NCI-H1694 (cell line): ENCODE data around the gene PCP2.
"Not testable (repeated sequence)": the region's sequence is repeated elsewhere in the genome, so short reads cannot be mapped to it uniquely, and the experiment has no call there.

Source experiments
- DNase-seq: peaks from one replicate; lab custom pipeline; 2025; lab: John Stamatoyannopoulos, UW

Gene PCP2

DNA sequence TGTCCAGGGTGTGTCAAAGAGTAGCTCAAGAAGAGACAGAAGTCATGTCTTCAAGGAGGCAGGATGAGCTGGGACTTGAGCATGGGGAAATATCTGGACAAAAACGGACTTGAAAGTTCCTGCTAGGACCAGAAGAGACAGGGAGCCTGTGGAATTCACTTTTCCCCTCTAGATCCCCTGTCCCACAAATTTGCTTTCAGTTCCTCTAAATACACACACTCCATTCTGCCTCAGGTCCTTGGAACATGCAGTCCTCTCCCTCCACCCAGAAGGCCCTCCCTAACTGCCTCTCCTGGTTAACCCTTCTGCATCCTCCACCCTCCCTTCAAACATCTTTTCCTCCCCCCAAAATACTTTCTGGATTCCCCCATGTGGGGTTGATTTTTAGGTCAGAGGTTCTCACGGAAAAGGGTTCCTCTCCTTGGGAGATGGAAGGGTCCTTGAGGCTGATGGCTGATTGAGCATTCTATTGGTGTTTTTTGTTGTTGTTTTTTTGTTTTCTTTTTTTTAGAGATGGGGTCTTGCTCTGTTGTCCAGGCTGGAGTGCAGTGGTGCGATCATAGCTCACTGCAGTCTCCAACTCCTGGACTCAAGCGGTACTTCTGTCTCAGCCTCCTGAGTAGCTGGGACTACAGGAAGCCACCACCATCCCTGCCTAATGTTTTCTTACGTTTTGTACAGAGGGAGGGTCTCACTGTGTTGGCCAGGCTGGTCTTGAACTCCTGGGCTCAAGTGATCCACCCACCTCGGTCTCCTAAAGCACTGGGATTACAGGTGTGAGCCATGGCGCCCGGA is 28.4 kb upstream of the PCP2 start:
- no peak for DNase-seq

DNA sequence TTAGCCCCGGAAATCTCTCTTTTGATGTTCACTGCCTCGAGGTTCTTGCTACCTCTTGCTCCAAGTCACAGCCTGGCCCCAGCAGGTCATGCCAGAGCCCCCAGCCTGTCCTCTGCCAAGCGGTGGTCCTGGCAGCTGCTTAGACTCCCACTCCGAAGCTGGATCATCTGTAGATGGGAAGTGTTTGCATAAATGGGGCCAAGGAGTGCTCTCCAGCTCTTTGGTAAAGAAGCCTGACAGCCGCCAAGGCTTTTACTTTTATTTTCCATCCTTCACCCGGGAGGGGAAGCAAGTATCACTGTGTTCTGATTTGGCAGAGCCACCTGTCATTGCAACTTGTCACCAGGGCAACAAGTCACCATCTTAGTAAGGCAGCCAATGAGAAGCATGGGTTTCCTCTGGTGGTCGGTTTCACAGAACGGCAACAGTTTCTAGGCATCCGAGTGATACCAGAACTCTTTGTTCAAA is 24.7 kb upstream of the PCP2 start:
- DNase-seq: no peak

DNA sequence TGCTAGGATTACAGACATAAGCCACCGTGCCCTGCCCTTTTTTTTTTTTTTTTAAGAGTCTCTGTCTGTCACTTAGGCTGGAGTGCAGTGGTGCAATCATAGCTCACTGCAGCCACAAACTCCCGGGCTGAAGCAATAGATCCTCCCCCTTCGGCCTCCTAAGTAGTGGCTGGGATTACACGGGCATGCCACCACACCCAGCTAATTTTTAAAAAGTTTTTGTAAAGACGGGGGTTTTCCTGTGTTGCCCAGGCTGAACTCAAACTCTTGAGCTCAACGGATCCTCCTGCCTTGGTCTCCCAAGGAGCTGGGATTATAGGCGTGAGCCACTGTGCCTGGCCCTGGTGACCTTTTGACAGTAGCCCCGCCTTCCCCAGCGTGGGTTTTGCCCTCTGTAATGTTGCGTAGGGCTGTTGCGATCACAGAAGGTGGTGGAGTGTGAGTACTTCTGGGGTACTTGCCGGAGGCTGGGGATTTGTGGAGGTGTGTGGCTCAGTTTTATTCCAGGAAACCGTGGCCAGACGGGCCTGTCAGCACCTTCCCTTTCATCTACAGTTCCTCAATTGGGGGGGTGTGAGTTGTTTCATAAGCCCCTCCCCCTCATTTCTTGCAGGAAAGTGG is 23.7 kb upstream of the PCP2 start:
- DNase-seq: no peak

DNA sequence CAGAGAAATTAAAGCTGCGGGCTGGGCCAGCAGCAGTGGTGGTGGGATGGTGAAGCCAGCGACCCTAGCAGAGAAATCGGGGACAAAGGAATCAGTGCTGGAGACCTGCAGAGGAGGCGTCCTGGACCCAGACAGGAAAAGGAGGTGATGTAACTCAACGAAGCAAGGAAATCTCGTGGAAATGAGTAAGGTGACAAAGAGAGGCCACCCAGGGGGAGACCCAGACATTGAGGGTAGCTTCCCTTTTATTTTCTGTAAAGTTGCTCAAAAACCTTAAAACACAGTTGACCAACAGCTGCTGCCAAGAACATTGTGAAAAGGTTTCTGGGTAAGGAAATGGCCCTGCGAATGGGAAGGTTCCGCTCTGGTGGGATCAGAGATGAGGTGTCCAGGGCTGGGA is 22.1 kb upstream of the PCP2 start:
- no peak for DNase-seq

DNA sequence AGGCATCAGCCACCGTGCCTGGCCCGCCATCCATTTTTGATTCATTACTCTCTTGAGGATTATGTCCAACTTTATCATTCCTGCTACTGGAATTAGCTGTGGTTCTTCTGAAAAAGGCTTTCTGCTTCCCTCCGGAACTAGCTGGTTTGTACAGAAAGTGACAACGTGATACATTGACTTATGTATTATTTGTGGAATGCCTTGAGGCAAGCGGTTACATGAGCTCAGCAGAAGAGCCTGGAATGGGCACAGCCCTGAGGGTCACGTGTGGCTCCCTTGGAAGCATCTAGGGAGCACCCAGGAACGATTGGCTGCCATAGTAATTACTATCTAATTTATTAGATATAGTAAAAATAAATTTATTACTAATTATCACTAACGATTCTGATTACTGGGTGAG is 20.9 kb upstream of the PCP2 start:
- DNase-seq: no peak

DNA sequence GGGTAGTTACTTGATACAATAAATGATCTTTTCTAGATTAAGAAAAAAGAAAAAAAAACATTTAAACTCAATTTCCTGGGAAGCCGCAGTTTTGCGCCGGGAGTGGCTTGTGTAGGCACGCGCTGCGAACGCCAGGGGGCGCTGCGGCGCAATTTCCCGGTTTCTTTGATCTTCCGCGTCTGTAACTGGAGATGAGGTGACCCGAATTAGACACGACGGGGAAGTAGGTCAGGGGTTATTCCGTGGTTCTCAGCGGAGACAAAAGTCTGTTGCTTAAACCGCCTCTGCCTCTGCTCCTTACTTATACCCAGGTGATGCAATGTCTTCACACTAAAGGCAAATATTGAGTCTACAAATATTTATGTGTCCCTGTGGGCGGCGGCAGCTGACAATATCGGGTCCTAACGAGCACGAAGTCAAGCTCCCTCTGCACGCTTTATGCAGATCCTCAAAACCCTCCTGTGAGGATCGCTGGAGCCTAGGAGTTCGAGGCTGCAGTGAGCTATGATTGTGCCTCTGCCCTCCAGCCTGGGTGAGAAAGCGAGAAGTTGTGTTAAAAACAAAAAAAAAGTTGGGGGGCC is 18.6 kb upstream of the PCP2 start:
- DNase-seq: peak; percentile 45

DNA sequence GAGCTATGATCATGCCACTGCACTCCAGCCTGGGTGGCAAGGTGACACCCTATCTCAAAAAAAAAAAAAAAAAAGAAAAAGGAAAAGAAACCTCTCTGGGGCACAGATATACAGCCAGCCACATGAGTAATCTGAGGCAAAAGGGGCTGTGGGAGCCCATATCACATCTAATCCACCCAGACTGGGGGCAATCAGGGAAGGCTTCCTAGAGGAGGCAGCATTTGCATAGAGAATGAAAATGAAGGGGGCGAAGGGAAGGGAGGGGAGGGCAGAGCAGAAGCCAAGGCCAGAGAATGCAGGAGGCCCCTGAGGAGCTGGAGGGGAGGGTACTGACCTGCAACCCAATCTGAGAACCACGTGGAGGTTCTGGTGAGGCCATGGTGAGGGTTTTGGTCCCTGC is 16.6 kb upstream of the PCP2 start:
- no peak for DNase-seq

DNA sequence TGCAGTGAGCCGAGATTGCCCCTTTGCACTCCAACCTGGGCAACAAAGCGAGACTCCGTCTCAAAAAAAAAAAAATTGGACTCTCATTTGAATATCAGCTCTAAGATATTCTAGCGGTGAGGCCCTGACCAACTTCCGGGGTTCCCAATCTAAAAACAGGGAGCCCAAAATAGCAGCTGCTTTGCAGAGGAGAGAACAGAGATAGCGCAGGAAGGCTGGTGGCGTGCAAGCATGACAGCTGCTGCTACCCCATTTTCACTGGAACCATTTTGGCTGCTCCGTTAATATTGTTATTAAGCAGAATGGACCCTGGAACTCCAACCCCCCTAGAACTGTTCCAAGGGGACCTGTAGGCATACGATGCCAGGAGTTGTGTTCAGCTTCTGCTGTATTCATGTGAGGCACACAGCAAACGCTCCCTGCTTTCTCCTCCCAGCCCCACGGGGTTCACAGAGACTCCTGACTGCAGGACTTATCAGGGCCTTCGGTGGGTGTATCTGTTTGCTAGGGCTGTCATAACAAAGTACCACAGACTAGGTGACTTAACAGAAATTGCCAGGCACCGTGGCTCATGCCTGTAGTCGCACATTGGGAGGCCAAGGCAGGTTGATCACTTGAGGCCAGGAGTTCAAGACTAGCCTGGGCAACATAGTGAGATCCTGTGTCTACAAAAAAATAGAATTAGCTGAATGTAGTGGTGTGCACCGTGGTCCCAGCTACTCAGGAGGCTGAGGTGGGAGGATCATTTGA is 14.9 kb upstream of the PCP2 start:
- no peak for DNase-seq

DNA sequence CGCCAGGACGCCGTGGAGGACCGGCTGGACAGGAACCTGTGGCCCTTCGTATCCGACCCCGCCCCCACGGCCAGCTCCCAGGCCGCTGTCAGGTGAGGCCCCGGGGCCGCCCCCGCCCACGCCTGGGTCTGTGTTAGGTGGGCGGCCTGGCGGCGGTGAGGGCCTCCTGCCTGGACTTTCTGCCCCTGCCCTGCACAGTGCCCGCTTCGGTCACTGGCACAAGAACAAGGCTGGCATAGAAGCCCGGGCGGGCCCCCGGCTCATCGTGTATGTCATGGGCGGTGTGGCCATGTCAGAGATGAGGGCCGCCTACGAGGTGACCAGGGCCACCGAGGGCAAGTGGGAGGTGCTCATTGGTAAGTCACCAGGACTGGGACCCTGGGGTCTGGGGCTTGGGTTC is 13.6 kb upstream of the PCP2 start:
- DNase-seq: no peak

DNA sequence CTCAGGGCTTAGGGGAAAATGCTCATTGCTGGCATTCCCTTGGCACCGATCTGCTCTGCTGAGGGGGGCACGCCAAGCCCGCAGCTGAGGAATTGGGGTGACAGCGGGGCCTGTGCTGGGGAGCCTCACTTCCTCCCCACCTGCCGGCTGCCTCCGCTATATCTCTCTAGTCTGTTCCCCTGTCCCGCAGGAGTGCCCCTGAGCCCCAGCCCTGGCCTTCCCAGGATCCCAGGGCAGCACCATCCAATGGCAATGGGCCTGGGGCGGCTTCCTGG is 12.8 kb upstream of the PCP2 start:
- DNase-seq: no peak

DNA sequence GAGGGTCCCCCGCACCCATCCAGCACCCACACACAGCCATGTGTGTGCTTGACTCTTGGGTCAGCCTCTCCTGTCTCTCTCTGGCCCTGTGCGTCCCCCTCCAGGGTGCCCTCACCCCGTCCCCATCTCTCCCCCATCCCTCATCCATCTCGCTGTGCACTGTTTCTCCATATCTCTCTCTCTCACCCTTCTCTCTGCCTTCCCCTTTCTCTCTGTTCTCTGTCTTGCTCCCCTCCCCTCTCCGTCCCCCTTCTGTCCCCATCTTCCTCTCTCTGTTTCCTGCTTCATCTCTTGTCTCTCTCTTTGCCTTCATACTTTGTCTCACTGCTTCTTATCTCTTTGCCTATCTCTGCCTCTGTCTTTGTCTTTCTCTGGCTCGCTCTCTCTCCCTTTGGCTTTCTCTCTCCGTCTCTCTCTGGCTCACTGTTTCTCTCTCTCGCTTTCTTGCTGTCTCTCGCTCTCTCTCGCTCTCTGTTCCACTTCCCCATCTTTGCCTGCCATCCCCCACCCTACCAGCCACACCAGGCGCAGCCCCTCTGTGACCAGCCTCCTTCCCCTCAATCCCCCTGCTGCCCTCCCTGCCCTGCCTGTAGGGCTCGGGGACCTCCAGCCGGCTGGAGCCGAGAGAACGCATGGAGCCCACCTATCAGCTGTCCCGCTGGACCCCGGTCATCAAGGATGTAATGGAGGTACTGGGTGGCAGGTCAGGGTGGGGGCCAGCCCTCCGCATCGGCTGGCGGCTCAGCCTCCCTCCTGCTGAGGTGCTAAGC is 12.3 kb upstream of the PCP2 start:
- DNase-seq: no peak

DNA sequence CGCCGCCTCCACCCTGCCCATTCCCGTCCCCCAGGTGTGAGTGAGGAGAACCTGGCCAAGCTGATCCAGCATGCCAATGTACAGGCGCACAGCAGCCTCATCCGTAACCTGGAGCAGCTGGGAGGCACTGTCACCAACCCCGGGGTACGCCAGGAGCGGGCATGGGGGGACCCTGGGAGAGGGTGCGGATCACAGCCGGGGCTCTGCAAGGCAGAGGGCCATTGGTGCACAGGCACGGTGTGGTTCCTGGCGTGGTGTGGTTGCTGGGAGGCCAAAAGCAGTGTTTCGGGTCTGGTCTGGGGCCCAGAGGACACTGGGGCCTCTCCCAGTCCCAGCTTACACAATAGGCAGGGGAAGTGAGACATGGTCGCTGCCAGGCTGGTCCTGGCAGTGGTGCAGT is 11.6 kb upstream of the PCP2 start:
- no peak for DNase-seq

DNA sequence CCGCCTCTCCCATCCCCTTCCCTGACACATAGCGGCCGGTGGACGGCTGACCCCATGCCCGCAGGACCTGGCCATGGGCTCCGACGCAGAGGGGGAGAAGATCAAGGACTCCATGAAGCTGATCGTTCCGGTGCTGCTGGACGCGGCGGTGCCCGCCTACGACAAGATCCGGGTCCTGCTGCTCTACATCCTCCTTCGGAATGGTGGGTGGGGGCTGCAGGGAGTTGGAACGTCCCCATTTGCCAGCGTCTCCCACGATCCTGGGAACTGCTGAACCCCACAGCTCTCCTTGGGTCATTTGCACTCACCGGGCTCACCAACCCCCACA is 11.0 kb upstream of the PCP2 start:
- DNase-seq: no peak

DNA sequence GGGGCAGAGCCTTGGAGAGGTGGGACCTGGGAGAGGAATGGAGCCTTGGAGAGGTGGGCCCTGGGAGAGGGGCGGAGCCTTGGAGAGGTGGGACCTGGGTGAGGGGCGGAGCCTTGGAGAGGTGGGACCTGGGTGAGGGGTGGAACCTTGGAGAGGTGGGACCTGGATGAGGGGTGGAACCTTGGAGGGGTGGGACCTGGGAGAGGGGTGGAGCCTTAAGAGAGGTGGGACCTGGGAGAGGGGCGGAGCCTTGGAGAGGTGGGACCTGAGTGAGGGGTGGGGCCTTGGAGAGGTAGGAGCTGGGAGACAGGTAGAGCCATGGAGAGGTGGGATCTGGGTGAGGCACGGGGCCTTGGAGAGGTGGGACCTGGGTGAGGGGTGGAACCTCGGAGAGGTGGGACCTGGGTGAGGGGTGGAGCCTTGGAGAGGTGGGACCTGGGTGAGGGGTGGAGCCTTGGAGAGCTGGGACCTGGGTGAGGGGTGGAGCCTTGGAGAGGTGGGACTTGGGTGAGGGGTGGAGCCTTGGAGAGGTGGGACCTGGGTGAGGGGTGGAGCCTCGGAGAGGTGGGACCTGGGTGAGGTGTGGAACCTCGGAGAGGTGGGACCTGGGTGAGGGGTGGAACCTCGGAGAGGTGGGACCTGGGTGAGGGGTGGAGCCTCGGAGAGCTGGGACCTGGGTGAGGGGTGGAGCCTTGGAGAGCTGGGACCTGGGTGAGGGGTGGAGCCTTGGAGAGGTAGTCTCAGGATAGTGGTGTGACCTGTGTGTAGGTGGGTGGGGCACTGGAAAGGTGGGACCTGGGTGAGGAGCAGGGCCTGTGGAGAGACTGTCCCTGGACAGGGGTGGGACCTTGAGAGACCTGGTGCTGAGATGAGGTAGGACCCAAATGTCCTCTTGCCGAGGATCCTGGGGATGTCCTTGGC is 10.4 kb upstream of the PCP2 start:
- not testable (repeated sequence) for DNase-seq

DNA sequence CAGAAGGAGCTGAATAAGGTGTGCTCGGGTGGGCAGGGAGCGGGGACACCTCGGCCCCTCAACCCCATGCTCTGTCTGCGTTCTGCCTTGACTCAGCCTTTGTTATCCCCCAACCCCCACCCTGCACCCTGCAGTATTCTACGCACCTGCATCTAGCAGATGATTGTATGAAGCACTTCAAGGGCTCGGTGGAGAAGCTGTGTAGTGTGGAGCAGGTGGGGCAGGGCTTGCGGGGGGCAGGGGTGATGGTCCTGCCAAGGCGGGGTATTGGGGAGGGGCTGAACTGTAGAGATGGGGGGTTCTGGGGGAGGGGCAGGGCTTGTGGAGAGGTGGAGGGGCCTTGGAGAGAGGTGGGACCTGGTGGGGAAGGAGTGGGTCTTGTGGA is 9.5 kb upstream of the PCP2 start:
- no peak for DNase-seq

DNA sequence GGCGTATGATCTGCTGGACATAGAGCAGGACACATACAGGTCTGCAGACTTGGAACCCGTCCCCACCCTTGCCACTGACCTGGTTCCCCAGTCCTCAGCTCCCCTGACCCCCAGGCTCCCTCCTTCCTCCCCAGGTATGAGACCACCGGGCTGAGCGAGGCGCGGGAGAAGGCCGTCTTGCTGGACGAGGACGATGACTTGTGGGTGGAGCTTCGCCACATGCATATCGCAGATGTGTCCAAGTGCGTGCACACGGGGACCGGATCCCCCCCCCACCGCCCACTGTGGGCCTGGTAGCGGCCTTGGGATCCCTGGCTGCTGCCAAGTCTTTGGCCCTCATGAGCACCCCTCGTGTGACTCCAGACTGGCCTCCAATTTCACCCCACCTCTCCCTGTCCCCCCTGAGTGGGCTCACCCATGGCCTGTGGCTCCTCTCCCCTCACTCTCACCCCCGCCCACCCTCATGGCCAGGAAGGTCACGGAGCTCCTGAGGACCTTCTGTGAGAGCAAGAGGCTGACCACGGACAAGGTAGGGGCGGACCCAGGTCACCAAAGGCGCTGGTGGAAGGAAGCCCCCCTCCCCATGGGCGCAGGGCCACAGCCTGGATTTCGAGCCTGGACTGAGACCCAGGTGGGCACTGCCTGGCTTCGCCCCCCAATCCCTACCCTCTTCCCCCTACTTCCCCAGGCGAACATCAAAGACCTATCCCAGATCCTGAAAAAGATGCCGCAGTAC is 8.9 kb upstream of the PCP2 start:
- DNase-seq: no peak

DNA sequence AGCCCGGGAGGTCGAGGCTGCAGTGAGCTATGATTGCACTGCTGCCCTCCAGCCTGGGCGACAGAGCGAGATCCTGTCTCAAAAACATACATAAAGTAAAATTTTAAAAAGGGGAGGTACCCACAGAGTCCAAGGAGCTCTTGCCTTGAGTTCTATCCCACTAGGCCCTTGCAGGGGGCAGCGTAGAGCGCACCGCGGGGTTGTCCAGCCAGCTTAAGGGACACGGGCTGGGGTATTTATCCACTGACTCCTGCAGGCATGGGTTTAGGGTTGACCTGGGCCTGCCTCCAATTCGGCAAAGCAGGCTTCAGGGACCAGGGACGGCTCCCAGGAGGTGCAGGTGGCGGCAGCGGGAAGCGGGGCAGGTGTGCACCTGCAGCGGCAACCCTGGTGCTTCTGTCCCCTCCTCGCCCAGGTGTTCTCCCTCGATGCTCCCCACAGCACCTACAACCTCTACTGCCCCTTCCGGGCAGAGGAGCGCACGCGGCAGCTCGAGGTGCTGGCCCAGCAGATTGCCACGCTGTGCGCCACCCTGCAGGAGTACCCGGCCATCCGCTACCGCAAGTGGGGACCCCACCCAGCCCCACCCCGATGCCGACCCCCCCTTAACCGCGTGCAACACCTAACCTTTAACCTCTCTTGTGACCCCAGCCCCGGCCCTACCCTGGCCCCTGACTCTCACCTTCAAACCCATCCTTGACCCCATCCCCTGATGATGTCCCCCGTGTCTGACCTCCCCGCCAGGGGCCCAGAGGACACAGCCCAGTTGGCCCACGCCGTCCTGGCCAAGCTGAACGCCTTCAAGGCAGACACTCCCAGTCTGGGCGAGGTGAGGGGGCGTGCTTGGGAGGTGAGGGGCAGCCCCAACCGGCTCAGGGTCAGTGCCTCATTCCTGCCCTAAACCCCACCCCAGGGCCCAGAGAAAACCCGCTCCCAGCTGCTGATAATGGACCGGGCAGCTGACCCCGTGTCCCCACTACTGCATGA is 8.1 kb upstream of the PCP2 start:
- DNase-seq: no peak

DNA sequence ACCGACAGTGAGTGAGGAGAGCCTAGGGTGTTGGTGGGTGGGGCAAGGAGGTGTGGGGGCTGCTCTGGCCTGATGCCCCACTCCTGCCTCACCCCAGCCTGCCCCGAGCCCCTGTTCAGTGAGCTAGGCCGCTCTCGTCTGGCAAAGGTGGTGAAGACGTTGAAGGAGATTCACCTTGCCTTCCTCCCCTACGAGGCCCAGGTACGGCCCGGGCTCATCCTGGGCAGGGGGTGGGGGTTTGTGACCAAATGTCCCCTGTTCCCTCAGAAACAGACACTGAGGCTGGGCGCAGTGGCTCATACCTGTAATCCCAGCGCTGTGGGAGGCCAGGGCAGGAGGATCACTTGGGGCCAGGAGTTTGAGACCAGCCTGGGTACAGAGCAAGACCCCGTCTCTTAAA is 7.3 kb upstream of the PCP2 start:
- no peak for DNase-seq

DNA sequence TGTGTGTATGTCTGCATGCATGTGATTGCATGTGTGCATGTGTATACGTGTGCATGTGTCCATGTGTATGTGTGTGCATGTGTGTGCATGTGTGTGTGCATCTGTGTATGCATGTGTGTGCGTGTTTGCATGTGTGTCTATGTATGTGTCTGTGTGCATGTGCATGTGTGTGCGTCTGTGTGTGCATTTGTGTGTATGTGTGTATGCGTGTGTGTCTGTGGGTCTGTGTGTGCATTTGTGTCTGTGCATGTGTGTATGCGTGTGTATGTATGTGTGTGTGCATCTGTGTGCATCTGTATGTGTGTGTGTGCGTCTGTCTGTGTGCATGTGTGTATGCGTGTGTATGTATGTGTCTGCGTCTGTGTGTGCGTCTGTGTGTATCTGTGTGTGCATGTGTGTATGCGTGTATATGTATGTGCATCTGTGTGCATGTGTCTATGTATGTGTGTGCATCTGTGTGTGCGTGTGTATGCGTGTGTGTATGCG is 6.4 kb upstream of the PCP2 start:
- no peak for DNase-seq
